GM12892 (cell line): ENCODE measurements around the gene COQ2. TPM values are rescaled to one million over a fixed set of nuclear protein-coding genes. Genes with fewer than 3 reads are reported as not detected.
"Not testable (repeated sequence)": the region's sequence is repeated elsewhere in the genome, so short reads cannot be mapped to it uniquely, and the experiment has no call there.

Experiments used
- DNase-seq: peaks from one replicate; pipeline ENCODE4 v3.0.0; 2011; ENCODE audit not compliant: insufficient read length
- FAIRE-seq: peaks from 2 replicates; lab custom pipeline; 2011; peaks lifted over from hg19 to GRCh38; lab: Jason Lieb, UNC
- POLR2A ChIP-seq: IDR thresholded peaks from 2 replicates; pipeline ENCODE4 v1.6.1; 2011; ENCODE audit warnings: low read depth, low read length, control low read depth
- POLR2AphosphoS5 ChIP-seq: IDR thresholded peaks from 2 replicates; pipeline ENCODE4 v1.6.1; 2011; ENCODE audit warnings: low read depth, low read length, control low read depth
- TAF1 ChIP-seq: IDR thresholded peaks from 2 replicates; pipeline ENCODE4 v1.6.1; 2011; ENCODE audit warnings: low read depth, mild to moderate bottlenecking, control low read depth, low read length, borderline replicate concordance
- polyA plus RNA-seq: library from polyadenylated mRNA; unstranded; fragments of >200 nt; gene quantifications from one replicate; pipeline ENCODE4 v1.2.1, GENCODE V29; 2012; ENCODE audit warnings: missing spikeins, inconsistent platforms; ENCODE audit not compliant: missing spikeins

Gene COQ2
- 5.2 TPM for polyA plus RNA-seq

DNA sequence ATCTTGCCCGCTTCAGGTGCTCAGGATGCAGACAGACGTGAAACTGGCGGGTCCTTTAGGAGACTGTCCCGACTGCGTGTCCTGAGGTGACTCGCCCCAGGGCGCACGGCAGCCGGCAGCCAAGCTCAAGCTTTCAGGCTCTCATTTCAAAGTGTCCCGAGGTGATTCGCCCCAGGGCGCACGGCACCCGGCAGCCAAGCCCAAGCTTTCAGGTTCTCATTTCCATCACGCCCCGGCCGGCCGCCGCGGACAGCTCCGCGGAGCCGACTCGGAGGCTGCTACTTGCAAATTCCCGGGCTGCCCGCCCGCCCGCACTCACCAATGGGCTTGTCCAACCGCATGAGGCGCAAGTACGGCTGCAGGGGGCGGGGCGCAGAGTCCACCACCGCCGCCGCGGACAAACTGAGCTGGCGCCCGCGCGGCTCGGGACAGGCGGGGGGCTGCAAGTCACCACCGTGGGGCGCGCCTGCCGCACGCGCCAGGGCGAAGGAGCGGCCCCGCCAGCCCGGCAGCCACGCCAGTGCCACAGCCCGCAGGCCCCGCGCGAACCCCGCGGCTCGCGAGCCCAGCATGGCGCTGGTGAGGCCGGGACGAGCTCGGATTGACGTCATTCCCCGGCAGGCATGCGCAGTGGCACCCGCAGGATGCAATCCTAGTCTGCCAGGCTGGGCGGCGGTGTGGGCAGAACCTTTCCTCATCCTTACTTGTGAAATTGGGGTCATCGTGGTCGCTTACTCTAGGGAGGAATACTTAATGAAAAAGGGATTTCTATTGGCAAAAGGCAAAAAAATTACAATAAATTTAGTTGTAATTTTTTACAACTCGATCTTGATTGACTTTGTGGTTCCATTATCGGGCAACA is at the start of gene COQ2:
COQ2 (minus strand) TSS at position 606 of the 862 bp plus-strand sequence; CDS start at position 572, 34 bp downstream.
- peak; percentile 96 for FAIRE-seq
- DNase-seq: peak; percentile 75
- TF ChIP-seq POLR2A (peak; percentile 84; the same call in 1 of the 2 replicates), POLR2AphosphoS5 (peak; percentile 71), TAF1 (0 out of 2 replicates have a peak, but pooled peaks have one; percentile 51)

DNA sequence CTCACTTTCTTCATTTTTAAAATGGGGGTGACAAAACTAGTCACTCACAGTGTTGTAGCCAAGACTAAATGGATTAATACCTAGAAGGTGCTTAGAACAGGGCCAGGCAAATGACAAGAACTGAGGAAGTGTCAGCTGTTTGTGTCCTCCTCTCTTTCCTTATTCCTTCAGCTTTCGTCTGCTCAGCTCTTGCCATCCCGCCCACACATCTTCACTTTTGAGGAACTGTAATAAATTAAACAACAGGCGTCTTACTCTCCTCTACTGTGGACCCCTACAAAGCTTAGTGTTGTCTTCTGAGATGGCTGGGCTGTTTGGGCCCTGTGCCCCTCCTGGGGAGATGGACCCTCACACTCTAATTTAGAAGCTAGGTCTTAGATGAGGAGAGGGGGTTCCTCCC is 47.4 kb upstream of the COQ2 start:
- no peak for TF ChIP-seq TAF1
- TF ChIP-seq POLR2AphosphoS5: no peak
- TF ChIP-seq POLR2A: no peak
- FAIRE-seq (no peak), DNase-seq (no peak)

DNA sequence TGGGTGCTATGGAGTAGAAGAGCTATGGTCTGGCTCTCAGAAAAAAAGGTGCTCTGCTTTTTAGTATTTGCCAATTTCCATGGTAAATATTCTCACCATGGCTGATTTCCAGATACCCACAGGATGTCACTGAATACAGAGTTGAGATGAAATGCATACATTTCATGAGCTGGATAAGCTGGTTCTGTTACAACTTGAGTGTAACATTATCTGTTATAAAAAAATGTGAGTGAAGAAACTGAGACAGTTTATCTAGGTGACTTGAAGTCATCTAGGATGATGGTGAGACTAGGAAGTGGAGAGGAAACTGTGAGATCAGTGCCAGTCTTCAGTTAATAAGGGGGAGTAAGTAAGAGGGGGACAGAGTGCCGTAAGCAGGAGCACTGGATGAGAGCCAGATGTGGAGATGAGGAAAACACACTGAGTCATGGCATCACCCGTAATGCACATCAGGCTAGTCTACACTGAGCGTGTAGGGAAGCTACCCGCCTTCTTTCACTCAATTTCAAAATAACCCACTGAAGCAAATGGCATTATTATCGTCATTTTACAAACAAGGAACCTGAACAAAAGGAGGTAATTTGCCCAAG is 45.0 kb upstream of the COQ2 start:
- no peak for DNase-seq
- no peak for TF ChIP-seq TAF1
- no peak for FAIRE-seq

DNA sequence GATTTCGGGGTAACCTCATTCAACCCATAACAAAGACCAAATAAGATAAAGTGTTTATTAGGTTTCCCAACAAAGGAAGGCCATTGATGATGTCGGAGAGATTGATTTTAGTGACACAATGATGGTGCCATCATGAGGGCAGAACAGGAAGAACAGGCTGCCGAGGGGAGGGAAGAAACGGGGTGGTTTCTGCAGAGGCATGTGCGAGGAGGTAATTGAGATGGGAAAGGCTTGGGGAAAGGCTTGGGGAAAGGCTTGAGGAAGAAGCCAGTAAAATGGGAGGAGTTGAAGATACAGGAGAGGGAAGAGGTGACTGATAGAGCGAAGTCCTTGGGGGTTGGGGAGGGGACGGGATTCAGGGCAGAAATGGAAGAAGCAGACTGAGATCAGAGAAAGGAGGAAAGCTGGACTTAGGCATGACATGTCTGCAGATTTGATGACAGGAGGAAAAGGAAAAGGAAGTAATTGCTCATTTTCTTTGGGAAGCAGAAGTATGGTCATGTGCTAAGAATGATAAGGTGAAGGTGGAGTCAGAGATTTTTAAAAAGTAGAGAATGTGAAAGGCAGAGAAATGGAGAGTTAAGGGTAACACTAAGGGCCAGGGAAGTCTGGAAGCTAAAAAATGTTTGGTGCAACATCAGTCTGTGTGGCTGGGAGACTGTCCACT is 44.1 kb upstream of the COQ2 start:
- no peak for TF ChIP-seq TAF1
- TF ChIP-seq POLR2A: no peak
- TF ChIP-seq POLR2AphosphoS5: no peak
- FAIRE-seq: no peak
- no peak for DNase-seq

- FAIRE-seq (no peak), DNase-seq (no peak)
- TF ChIP-seq POLR2AphosphoS5: no peak
- TF ChIP-seq TAF1: no peak
Observed at GRCh38 chr4:83326546-83326945, 41.9 kb upstream of the COQ2 start.

- not testable (repeated sequence) for FAIRE-seq, DNase-seq
Observed at GRCh38 chr4:83325306-83325705, 40.7 kb upstream of the COQ2 start.

- DNase-seq (no peak), FAIRE-seq (no peak)
- TF ChIP-seq POLR2A (no peak), TAF1 (no peak), POLR2AphosphoS5 (no peak)
Observed at GRCh38 chr4:83323136-83323535, 38.5 kb upstream of the COQ2 start.

DNA sequence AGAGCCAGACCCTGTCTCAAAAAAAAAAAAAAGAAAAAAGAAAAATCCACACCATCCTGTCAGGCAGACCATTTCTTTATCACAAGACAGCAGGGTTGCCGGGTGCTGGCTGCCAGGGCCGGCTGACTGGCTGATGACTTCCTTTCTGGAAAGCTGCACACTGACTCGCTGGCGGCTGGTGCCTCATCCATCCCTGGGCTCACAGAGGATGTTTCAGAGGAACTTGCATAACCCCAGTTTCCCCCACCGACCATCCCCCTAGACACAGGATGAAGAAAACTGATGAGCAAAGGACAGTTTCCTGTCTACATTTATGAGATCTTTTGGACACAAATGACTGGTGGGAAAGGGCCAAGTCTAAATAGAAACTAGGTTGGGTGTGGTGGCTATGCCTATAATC is 36.0 kb upstream of the COQ2 start:
- FAIRE-seq (no peak), DNase-seq (no peak)
- no peak for TF ChIP-seq TAF1
- TF ChIP-seq POLR2A: no peak
- TF ChIP-seq POLR2AphosphoS5: no peak

GRCh38 chr4:83318666-83319065 is 34.1 kb upstream of the COQ2 start:
- DNase-seq: no peak
- no peak for FAIRE-seq
- TF ChIP-seq TAF1: no peak
- TF ChIP-seq POLR2AphosphoS5: no peak
- no peak for TF ChIP-seq POLR2A

GRCh38 chr4:83317671-83318070 is 33.1 kb upstream of the COQ2 start:
- DNase-seq: no peak
- FAIRE-seq: no peak
- no peak for TF ChIP-seq TAF1
- TF ChIP-seq POLR2AphosphoS5: no peak
- no peak for TF ChIP-seq POLR2A

- FAIRE-seq (no peak), DNase-seq (no peak)
- TF ChIP-seq TAF1 (no peak), POLR2AphosphoS5 (no peak), POLR2A (no peak)
Observed at GRCh38 chr4:83316459-83317165, 32.0 kb upstream of the COQ2 start.
